Measurements from ENCODE around the gene CNOT4.
A peak's percentile ranks its signal among the peaks of the same experiment; 100 is the strongest.

The CNOT4 gene, protein sequence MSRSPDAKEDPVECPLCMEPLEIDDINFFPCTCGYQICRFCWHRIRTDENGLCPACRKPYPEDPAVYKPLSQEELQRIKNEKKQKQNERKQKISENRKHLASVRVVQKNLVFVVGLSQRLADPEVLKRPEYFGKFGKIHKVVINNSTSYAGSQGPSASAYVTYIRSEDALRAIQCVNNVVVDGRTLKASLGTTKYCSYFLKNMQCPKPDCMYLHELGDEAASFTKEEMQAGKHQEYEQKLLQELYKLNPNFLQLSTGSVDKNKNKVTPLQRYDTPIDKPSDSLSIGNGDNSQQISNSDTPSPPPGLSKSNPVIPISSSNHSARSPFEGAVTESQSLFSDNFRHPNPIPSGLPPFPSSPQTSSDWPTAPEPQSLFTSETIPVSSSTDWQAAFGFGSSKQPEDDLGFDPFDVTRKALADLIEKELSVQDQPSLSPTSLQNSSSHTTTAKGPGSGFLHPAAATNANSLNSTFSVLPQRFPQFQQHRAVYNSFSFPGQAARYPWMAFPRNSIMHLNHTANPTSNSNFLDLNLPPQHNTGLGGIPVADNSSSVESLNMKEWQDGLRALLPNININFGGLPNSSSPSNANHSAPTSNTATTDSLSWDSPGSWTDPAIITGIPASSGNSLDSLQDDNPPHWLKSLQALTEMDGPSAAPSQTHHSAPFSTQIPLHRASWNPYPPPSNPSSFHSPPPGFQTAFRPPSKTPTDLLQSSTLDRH

DNA sequence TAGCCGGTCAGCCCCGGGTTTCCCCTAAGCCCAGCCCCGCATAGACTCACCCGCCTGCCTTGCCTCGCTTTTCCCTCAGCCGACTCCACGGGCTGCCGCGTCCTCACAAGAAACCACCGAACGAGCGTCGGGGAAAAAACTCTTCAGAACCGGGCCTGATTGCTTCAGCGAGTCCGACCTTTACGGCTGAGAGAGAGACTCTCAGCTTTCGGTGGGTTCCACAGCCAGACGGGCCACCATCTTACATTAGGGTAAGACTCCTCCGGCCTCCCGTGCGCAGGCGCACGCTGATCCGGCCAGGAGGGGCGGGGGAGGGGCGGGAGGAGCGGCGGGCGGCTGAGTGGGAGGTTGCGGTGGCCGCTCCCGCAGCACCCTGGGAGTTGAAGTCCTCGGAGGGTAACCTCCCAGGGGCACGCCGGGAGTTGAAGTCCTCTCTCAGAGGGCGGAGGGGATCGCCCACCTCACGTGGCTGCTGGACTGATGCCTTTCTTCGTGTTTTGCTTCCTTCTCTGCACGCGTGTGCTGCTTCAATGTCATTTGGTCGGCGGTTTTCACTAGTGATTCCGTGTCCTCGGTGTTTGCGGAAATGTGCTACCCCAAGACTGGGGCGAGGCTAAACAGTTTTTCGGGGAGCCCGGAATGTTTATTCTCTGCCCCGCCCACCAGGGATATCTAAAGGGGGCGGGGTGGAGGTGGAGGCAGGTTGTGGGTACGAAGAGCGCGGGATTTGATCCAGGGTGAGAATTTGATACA lies at the start of gene CNOT4:
Gene CNOT4, minus strand, starts transcription at position 264 of the 753 bp plus-strand sequence. CDS start 71,771 bp downstream, outside the sequence.
- DNase-seq (ENCODE audit: low spot score) = peak; percentile 95

DNA sequence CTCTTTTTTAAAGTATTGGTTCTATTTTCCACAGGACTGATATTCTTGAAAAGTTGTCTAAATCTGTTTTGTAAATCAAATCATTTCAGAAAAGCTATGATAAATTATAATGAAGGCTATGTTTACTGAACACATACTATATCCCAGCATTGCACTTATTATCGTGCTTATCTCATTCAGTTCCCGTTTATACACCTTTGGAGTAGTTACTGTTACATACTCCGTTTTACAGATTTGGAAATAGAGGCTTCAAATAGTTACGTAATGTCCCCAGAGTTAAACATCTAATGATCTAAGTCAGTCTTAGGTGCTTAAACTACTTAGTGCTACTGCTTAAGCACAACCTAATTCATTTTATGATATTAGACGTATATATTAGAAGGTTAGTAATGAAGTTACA lies 49.0 kb upstream of the CNOT4 start:
- DNase-seq (ENCODE audit: low spot score) = no peak

DNA sequence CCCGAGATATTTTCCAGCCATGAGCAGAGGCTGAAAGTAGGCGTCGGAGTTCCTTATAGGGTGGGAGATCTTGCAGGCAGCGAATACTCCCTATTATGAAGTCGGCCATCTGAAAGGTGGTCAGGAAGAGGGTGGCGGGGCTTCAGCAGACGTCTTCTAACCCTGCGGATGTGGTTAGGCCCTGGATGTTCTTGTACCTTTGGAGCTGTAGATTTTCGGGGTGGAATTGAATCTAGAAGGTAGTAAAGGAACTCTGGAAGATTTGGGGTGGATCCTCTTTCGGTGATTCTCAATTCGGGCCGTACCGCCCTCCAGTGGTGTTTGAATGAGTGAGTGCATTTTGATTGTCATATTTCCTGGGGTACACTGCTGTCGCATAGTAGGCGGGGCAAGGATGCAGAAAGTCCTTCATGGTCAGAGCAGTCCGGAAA lies 48.5 kb upstream of the CNOT4 start:
- peak; percentile 57 for DNase-seq (ENCODE audit: low spot score)

DNA sequence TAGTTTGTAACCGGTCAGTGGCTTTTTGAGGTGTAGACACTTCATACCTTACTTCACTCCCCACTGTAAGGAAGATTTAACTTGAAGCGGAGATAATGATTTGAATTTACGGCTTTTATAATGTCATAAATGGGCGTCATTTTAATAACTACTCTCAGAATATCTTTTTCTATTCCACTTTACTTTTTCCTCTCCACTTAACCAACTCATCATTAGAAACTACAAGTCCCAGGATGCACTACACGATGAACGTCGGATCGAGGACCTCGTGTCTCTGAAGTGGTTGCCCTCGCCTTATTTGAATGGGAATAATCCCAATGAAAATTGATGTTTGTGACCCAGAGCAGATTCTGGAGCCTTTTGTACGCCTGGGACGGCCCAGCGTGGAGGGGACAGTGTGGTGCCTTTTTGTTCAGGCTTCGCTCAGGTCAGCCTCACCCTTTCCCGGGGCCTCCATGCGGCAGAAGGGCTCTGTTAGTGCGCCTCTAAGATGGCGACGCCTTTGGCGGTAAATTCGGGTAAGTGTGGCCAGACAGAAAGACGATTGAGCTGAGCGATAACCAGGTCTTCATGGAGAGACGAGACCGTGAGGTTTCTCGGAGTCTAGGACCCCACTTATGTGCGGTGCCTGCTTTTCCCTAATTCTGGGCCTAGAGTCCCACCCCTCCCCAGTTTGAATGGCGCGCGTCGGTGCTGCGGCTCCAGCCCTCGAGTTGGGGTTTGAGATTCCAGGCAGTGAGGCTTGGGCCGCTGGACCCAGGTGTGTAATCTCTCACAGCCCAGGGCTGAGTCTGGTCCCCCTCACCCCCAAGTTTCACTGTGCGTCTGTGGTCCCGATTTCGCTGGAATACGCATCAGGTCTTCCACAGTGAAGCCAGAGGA lies 47.8 kb upstream of the CNOT4 start, which contains the start of gene NUP205:
Gene NUP205, plus strand, starts transcription at position 463 of the 882 bp plus-strand sequence. Its CDS starts 28 bp downstream, at position 491.
- peak; percentile 84 for DNase-seq (ENCODE audit: low spot score)

DNA sequence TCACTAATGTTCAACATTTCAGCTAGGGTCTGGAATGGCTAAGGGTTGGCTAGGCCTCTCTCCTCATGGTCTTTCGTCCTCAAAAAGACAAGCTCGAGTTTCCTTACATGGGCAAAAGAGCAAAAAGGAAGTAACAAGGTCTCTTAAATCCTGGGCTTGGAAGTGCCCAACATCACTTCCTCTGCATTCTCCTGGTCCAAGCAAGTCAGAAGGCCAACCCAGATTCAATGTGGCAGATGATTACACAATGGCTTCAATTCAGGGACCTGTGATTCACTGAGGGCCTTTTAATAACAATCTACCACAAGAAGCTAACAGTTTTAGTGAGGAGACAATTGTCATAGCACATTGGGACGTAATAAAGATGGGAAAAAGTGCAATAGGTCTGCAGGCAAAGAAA lies 43.4 kb upstream of the CNOT4 start:
- DNase-seq (ENCODE audit: low spot score) = no peak

DNA sequence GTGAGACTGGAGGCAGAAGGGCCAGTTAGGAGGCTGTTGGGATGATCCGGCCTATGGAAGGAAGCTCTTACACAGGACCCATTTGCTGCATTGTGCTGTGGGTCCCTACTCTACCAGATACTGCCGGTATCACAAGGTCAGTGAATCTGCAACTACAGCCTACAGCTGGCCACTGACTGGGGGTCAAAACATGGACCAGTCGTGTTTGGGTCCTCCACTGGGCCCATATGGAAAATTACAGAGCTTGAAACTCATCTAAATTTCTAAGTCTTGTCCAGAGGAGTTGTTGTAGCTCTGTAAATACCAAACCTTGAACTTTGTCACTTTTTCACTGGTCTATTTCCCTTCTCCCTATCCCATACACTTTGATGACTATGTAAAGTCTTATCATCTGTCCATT lies 42.2 kb upstream of the CNOT4 start:
- DNase-seq (ENCODE audit: low spot score) = no peak

DNA sequence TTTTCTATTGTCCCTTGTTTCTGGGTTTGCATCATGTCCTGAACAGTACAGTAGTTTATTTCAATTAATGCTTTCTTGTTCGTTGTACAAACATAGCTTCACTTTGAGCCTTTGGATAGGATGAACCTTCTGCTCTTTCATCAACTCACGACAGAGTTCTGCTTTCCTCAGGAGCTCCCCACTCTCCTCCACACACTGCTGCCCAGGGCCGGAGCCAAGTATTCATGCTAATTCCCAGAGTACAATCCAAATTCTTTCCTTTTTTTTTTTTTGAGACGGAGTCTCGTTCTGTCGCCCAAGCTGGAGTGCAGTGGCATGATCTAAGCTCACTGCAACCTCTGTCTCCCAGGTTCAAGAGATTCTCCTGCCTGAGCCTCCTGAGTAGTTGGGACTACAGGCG lies 40.3 kb upstream of the CNOT4 start:
- DNase-seq (ENCODE audit: low spot score) = no peak

DNA sequence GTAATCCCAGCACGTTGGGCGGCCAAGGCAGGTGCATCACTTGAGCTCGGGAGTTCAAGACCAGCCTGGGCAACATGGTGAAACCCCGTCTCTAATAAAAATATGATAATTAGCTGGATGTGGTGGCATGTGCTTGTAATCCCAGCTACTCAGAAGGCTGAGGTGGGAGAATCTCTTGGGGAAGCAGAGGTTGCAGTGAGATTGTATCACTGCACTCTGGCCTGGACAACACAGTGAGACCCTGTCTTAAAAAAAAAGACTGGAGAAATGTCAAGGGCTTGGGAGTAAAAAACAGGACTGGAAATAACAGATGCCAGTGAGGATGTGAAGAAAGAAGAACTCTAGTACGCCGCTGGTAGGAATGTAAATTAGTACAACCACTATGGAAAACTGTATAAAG lies 31.1 kb upstream of the CNOT4 start:
- no peak for DNase-seq (ENCODE audit: low spot score)

DNA sequence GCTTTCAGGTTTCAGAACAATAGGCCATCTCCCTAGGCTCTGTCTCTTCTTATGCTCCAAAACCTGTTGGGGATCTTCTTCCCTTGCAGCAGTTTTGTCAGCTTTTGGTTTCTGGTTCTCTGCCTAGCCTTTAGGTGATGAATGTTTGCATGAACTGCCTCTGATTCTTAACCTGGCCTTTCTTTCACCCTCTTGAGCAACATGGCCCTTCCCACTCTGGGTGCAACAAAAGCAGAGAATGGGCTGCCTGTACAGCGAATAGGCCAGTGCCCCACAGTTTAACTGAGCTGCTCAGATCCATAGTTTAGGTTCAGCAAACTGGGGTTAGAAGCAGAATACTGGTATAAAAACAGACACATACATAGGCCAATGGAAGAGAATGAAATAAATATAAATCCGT lies 29.7 kb upstream of the CNOT4 start:
- no peak for DNase-seq (ENCODE audit: low spot score)

DNA sequence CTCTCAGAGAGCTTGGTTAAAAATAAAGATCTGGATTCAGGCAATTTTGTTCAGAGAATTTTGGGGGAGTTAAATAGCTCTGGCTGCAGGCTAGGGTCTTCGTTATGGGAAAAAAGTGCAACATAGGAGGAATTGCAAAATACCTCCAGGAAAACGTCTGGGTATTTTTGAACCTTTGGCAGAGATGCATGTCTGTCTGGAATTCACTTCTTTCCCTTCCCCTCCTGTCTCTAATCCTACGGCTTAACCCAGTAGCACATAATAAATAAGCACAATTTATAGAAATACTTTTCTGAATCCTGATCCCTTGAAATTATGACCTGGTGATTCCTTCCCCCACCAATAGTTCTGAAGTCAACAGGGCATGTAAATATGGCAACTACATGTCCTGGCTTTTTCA lies 28.5 kb upstream of the CNOT4 start:
- no peak for DNase-seq (ENCODE audit: low spot score)

DNA sequence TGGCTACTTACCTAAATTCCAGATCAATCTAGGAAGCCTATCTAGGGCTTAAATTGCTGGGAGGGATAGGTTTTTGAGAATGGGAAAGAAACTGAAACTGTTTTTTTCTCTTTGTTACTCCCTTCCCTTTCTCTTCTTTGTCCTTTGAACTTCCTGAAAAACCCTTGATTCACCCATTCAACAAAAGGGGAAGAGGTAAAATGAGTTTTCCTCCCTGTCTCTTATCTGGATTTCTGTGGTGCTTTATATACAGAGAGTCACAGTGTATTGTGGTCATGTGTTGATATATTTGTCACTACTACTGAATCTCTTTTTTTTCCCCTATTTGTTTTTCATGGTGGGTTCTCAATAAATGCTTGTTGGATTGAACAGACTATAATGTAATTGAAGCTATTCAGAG lies 28.0 kb upstream of the CNOT4 start:
- DNase-seq (ENCODE audit: low spot score) = no peak

DNA sequence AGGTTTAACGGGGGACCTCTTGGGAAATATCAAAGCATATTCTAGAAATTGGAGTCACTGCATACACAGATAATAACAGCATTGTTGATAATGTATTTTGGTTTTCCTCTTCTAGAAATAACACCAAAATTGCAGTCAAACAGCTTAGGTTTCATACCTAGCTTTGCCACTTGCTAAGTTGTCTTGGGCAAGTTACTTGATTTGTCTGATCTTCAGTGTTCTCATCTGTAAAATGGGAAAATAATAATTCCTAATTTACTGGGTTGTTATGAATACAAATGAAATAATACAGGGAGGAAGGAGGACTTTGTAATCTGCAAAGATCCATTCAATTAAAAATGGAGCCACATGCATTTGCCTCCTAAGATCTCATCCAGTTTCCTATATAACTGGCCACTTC lies 27.6 kb upstream of the CNOT4 start:
- no peak for DNase-seq (ENCODE audit: low spot score)

DNA sequence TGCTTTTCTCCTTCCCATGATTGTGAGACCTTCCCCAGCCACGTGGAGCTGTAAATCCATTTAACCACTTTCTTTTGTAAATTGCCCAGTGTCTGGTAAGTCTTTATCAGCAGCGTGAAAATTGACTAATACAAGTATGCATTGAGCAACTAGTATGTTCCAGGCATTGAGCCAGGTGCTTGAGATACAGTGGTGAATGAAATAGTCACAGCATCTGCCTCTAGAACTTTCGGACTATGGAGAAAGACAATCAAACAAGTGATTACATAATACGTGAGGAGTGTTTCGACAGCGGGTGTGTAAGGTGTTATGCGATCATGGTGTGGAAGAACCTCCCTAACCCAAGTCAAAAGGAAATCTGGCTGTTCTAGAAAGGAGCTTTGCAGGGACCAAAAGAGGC lies 26.2 kb upstream of the CNOT4 start:
- no peak for DNase-seq (ENCODE audit: low spot score)

DNA sequence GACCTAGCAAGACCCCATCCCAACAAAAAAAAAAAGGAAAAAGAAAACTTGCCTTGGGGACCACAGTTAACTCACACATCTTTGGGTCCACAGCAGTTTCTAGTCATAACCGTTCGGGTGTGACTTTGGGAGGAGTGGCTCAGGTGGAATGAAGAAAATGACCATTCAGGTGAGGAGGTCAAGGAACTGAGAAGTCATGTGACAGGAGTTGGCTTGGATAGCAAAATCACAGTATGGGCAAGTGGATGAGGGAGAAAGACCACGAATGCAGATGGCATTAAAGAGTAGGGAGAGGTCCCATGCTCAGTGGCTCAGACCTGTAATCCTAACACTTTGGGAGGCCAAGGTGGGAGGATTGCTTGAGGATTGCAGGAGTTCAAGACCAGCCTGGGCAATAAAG lies 17.1 kb upstream of the CNOT4 start:
- DNase-seq (ENCODE audit: low spot score) = no peak

DNA sequence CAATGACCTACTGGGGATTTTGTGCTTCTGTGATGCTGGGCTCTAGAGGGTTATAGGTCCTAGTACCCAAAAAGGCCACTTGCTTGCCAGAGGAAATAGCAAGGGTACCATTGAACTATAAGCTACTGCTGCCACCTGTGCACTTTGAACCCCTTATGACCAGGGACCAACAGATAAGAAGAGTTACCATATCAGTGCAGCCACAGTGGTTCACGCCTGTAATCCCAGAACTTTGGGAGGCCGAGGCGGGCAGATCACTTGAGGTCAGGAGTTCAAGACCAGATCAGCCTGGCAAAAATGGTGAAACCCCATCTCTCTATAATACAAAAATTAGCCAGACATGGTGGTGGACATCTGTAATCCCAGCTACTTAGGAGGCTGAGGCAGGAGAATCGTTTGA lies 15.5 kb upstream of the CNOT4 start:
- DNase-seq (ENCODE audit: low spot score) = no peak

DNA sequence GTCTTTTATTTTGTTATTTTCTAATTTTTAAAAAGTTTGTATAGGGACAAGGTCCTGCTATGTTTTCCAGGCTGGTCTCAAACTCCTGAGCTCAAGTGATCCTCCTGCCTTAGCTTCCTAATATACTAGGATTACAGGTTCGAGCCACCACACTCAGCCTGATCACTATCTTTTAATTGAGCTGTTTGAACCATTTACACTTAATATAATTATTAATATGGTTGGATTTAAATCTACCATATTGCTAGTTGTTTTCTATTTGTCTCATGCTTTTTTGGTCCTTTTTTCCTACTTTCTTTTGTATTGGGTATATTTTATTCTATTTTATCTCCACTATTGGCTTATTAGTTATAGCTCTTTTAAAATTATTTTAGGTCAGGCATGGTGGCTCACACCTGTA lies 13.2 kb upstream of the CNOT4 start:
- DNase-seq (ENCODE audit: low spot score) = no peak

DNA sequence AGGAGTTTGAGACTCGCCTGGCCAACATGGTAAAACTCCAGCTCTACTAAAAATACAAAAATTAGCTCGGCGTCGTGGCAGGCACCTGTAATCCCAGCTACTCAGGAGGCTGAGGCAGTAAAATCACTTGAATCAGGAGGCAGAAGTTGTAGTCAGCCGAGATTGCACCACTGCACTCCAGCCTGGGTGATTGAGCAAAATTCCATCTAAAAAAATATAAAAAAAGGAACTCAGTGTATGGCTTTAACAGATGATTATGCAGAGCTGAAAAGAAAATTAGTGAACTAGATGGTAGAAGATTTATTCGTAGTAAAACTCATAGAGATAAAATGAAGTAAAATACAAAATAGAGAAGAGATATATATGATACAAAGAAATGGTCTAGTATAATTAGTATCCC lies 12.6 kb upstream of the CNOT4 start:
- DNase-seq (ENCODE audit: low spot score) = no peak

DNA sequence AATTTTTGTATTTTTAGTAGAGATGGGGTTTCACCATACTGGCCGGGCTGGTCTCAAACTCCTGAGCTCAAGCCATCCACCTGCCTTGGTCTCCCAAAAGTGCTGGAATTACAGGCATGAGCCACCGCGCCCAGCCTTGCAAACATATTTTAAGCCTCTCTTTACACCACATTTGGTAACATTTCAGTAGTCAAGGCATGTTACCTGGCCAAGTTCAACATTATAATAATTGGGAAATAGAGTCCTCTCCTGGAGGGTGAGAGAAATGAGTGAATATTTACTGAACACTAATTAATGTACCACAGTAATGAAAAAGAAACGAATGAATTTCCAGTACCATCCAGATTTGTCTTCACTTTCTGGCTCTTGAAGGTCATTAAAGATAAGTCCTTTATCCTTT lies 10.0 kb upstream of the CNOT4 start:
- no peak for DNase-seq (ENCODE audit: low spot score)

DNA sequence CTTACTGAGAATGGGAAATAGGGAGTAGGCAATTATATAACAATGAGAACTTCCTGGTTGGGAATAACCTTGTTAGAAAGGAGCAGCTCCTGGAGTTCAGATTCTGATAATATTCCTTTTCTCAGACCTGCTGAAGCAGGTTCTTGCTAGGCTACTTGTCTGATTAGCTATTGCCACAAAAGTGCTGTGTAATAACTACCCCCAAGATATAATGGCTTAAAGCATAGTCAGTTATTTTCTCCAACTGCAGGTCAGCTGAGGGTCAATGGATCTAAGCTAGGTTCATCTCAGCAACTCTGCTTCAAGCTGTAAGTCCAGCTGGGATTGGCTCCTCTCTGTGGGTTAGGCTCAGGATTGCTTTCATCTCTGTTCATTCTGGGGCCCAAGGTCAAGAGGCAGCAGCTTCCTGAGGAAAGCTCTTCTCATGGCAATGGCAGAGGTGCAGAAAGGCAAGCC lies 9.4 kb upstream of the CNOT4 start:
- no peak for DNase-seq (ENCODE audit: low spot score)

DNA sequence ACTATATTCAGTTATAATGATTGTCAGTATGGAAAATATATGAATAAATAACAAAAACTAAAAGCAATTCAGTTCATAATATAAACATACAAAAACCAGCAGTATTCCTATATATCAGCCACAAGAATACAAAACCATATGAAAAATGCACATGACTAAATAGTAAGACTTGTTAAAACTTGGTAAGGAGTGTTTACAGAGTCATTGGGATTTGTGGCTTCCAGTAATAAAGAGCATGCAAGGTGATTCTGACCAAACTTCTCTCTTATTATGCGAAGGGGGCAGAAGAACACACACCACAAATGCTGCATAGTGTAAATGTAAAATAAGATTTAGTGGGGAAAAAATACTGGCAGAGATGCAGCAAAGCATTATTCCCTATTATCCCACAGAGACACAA lies 8.8 kb upstream of the CNOT4 start:
- DNase-seq (ENCODE audit: low spot score) = no peak

DNA sequence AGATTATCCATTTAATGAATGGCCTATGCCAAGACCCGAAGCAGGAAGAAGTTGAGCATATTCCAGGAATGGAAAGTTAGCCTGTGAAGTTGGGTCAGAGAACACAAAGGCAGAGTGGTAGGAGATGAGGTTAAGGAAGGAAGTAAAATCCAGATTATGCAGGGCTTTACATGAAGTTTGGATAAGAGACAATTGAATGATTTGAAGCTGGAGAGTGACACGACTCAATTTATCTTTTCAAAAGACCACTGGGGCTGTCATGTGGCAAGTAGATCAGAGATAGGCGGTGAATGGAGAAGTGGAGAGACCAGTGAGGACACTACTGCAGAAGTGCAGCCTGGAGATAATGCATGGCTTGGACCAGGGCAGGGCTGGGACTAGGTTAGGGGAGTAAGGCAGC lies 7.2 kb upstream of the CNOT4 start:
- no peak for DNase-seq (ENCODE audit: low spot score)

DNA sequence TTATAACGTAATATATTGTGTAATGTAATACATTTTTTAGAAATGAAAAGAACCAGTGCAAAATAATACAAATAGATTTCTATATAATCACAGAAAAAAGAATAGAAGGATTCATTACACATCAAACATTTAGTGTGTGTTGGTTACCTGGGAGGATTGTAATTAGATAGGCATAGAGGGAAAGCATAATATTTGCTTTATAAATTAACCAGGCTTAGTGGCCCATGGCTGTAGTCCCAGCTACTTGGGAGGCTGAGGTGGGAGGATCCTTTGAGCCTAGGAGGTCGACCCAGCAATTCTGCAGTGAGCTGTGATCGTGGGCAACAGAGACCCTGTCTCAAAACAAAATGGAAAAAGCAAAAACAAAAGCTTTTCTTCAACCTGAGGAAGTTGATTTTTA lies 5.0 kb upstream of the CNOT4 start:
- DNase-seq (ENCODE audit: low spot score) = no peak

All from AG08396 (cell line).